Measurements from ENCODE around the gene DPYSL5. TPM values are rescaled to one million over a fixed set of nuclear protein-coding genes. Genes with fewer than 3 reads are reported as not detected.
"Not testable (repeated sequence)": the region's sequence is repeated elsewhere in the genome, so short reads cannot be mapped to it uniquely, and the experiment has no call there.

DPYSL5 gene
- total and polyA plus RNA-seq, 2 donors (not counting 3 experiments of a cell fraction or from before 2014, with no cell fraction given), result not detected

GRCh38 chr2:26812731-26813130 lies 35.2 kb upstream of the DPYSL5 start:
- no peaks in the 10 kb centered on the region for H3K4me1 ChIP-seq (ENCODE audit: control insufficient read depth, extremely low read depth, insufficient read depth, low read length)
- intact Hi-C loops (cut with micrococcal nuclease), result no loop called here
- H3K27me3 ChIP-seq (ENCODE audit: control insufficient read depth in 2 of 2, insufficient read depth in 2 of 2, low read length in 2 of 2), result peaks cover 4% of the 10 kb centered on the region in 2 experiments
- no peak for DNase-seq (ENCODE audit: low read depth, low spot score)
- ChIA-PET POLR2A (no interaction called here), CTCF (no interaction called here)
- no peaks in the 10 kb centered on the region for H3K9me1 ChIP-seq (replicated peaks; ENCODE audit: control insufficient read depth, extremely low read depth, insufficient read depth, low read length)
- H3K9me3 ChIP-seq (replicated peaks; ENCODE audit: control insufficient read depth, insufficient read depth, low read length), result no peaks in the 10 kb centered on the region
- no peak overlapping the region for H2AFZ ChIP-seq (ENCODE audit: low read depth, low read length)
- no peak for TF ChIP-seq JUN (IDR thresholded peaks at IDR 0.05; ENCODE audit: borderline replicate concordance, insufficient read depth, insufficient read length, low read depth)
- no peak for TF ChIP-seq POLR2AphosphoS5 (IDR thresholded peaks at IDR 0.05; ENCODE audit: insufficient read depth, low read depth, low read length)
- no peak for TF ChIP-seq MYC (IDR thresholded peaks at IDR 0.05; ENCODE audit: low read depth, low read length)
- no peak for TF ChIP-seq MAX (IDR thresholded peaks at IDR 0.05; ENCODE audit: insufficient read depth, insufficient read length)
- TF ChIP-seq CTCF (IDR thresholded peaks at IDR 0.05; ENCODE audit: extremely low read depth in 1 of 2, insufficient read depth in 1 of 2, low read depth in 1 of 2, low read length in 2 of 2), result no peak
- TF ChIP-seq EZH2 (IDR thresholded peaks at IDR 0.05; ENCODE audit: borderline replicate concordance, low read depth, low read length, severe bottlenecking), result no peak
- TF ChIP-seq FOS (IDR thresholded peaks at IDR 0.05; ENCODE audit: borderline replicate concordance, insufficient read depth, low read length), result no peak
- no peak for TF ChIP-seq GATA2 (IDR thresholded peaks at IDR 0.05; ENCODE audit: insufficient read depth, insufficient read length, low read depth, low read length)
- no peak for TF ChIP-seq POLR2A (IDR thresholded peaks at IDR 0.05; ENCODE audit: low read depth, low read length)
- no peaks in the 10 kb centered on the region for H3K79me2 ChIP-seq (ENCODE audit: control insufficient read depth, insufficient read depth, low read length)
- BruUV-seq (replicated peaks), result no TSS peak
- no peaks in the 10 kb centered on the region for H3K36me3 ChIP-seq (ENCODE audit: control insufficient read depth in 2 of 2, extremely low read depth in 1 of 2, insufficient read depth in 2 of 2, low read length in 2 of 2)
- H3K4me3 ChIP-seq (replicated peaks in 1 of 3; ENCODE audit: insufficient read depth in 1 of 3, low read depth in 1 of 3, low read length in 3 of 3), result no peak overlapping the region
- dilution Hi-C loops (cut with MboI; ENCODE audit: extremely low pct_ligation_motif_present, low sequenced_read_pairs), result no loop called here
- H3K4me2 ChIP-seq (ENCODE audit: insufficient read depth, low read length), result no peak overlapping the region
- no peak overlapping the region for H3K27ac ChIP-seq (ENCODE audit: insufficient read depth, low read depth, low read length)
- H4K20me1 ChIP-seq (replicated peaks; ENCODE audit: control insufficient read depth, extremely low read depth, insufficient read depth, low read length), result no peaks in the 10 kb centered on the region
- no peak overlapping the region for H3K9ac ChIP-seq (replicated peaks; ENCODE audit: extremely low read depth, insufficient read depth, low read length)
- no peak for FAIRE-seq

GRCh38 chr2:26814072-26814765 lies 33.7 kb upstream of the DPYSL5 start:
- H3K9ac ChIP-seq (replicated peaks; ENCODE audit: extremely low read depth, insufficient read depth, low read length); BruUV-seq (replicated peaks); H3K36me3 ChIP-seq (ENCODE audit: control insufficient read depth in 2 of 2, extremely low read depth in 1 of 2, insufficient read depth in 2 of 2, low read length in 2 of 2); CTCF ChIA-PET; H3K27ac ChIP-seq (ENCODE audit: insufficient read depth, low read depth, low read length); H2AFZ ChIP-seq (ENCODE audit: low read depth, low read length); H3K79me2 ChIP-seq (ENCODE audit: control insufficient read depth, insufficient read depth, low read length); dilution Hi-C loops (cut with MboI; ENCODE audit: extremely low pct_ligation_motif_present, low sequenced_read_pairs); H3K9me3 ChIP-seq (replicated peaks; ENCODE audit: control insufficient read depth, insufficient read depth, low read length); H3K4me2 ChIP-seq (ENCODE audit: insufficient read depth, low read length); H3K9me1 ChIP-seq (replicated peaks; ENCODE audit: control insufficient read depth, extremely low read depth, insufficient read depth, low read length); FAIRE-seq; H4K20me1 ChIP-seq (replicated peaks; ENCODE audit: control insufficient read depth, extremely low read depth, insufficient read depth, low read length); POLR2A ChIA-PET; DNase-seq (ENCODE audit: low read depth, low spot score); intact Hi-C loops (cut with micrococcal nuclease); H3K4me1 ChIP-seq (ENCODE audit: control insufficient read depth, extremely low read depth, insufficient read depth, low read length); H3K4me3 ChIP-seq (replicated peaks in 1 of 3; ENCODE audit: insufficient read depth in 1 of 3, low read depth in 1 of 3, low read length in 3 of 3): not testable (repeated sequence)
- peaks cover 4 to 11% of the 10 kb centered on the region in 2 experiments for H3K27me3 ChIP-seq (ENCODE audit: control insufficient read depth in 2 of 2, insufficient read depth in 2 of 2, low read length in 2 of 2)
